Neural cell (in vitro differentiated cells): Measurements from ENCODE around the gene SCN8A.

ENCODE experiments used
- EP300 ChIP-seq: fragments of 450-650 bp; conservative IDR thresholded peaks from 2 replicates; pipeline ENCODE4 v1.6.1; 2014; ENCODE audit warnings: antibody characterized with exemption, mild to moderate bottlenecking, moderate library complexity; ENCODE audit not compliant: poor library complexity, severe bottlenecking
- EZH2 ChIP-seq: fragments of 200-600, 300-800 bp; shearing (Covaris generic), sonication (generic); IDR thresholded peaks from 2 replicates; pipeline ENCODE4 v1.6.1; 2014; ENCODE audit warnings: antibody characterized with exemption, low read length, borderline replicate concordance, mild to moderate bottlenecking; ENCODE audit not compliant: insufficient read depth, poor library complexity, severe bottlenecking
- POLR2AphosphoS5 ChIP-seq: IDR thresholded peaks from 2 replicates; pipeline ENCODE4 v1.6.1; 2012
- TAF1 ChIP-seq: IDR thresholded peaks from 2 replicates; pipeline ENCODE4 v1.6.1; 2012; ENCODE audit warnings: low read depth
- TF ChIP-seq, protein P1 (sequence below): fragments of 450-650 bp; IDR thresholded peaks from 2 replicates; pipeline ENCODE4 v1.5.1; 2014; ENCODE audit warnings: antibody characterized with exemption, mild to moderate bottlenecking, moderate library complexity; ENCODE audit not compliant: poor library complexity, severe bottlenecking

DNA sequence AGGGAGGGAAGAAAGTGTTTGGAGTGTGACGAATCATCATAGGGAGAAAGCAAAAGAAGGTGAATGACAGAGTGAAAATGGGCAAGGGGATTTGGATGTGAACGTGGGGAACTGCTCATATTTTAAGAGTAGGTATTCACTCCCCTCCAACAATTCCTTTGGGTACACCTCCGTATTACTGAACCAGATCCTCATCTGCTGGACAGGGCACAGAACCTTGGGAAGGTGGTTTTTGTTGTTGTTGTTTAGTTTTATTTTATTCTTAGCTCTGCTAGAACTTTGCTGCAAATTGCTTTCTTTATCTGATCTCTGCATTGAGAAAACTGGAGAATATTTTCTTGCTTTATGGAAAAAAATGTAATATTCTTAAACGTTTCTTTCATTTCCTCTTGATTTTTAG is 7.1 kb downstream of the SCN8A start:
- no peak for TF ChIP-seq EZH2
- TF ChIP-seq, protein P1, sequence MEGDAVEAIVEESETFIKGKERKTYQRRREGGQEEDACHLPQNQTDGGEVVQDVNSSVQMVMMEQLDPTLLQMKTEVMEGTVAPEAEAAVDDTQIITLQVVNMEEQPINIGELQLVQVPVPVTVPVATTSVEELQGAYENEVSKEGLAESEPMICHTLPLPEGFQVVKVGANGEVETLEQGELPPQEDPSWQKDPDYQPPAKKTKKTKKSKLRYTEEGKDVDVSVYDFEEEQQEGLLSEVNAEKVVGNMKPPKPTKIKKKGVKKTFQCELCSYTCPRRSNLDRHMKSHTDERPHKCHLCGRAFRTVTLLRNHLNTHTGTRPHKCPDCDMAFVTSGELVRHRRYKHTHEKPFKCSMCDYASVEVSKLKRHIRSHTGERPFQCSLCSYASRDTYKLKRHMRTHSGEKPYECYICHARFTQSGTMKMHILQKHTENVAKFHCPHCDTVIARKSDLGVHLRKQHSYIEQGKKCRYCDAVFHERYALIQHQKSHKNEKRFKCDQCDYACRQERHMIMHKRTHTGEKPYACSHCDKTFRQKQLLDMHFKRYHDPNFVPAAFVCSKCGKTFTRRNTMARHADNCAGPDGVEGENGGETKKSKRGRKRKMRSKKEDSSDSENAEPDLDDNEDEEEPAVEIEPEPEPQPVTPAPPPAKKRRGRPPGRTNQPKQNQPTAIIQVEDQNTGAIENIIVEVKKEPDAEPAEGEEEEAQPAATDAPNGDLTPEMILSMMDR: no peak
- no peak for TF ChIP-seq EP300
- TF ChIP-seq TAF1: no peak
- no peak for TF ChIP-seq POLR2AphosphoS5
